Measurements from ENCODE around the gene FOXL1. TPM values are rescaled to one million over a fixed set of nuclear protein-coding genes. Genes with fewer than 3 reads are reported as not detected.

The FOXL1 gene
- total RNA-seq, 1 donor from 2014 or later: 0.98 TPM

DNA sequence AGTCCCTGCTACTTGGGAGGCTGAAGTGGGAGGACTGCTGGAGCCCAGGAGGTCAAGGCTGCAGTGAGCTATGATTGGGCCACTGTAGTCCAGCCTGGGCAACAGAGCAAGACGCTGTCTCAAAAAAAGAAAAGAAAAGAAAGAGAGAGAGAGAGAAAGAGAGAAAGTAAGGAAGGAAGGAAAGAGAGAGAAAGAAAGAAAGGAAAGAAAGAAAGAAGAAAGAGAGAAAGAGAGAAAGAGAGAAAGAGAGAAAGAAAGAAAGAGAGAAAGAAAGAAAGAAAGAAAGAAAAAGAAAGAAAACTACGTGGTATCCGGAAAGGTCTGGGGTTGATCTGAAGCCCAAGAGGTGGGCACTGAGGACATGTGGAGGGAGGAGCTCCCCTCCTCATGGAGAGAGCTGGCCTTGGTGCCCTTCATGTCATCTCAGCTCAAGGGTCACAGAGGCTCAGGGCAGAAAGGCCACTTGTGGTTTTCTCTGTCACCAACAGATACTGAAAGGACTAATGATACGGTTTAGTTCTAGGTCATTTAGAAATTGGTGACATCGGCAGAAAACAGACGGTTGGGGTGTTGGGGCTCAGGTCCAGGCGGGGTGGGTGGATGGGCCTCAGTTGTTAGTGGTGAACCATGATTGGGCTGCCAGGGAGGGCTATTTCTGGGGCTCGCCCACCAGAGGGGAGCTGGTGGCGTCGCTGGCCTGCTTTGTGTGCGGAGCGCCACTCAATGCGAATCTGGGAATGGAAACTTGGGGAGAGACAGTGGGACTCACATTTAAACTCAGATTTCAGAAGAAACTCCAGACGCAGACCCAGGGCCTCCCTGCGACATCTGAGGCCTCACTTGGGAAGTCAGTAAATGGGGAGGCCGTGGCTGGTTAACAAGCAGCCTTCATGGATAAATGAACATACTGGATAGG is 44.6 kb downstream of the FOXL1 start:
- intact Hi-C loops (cut with DNase I): no loop called here
- Histone ChIP-seq H3K4me3 (no peak overlapping the region), H3K27ac (no peak overlapping the region), H3K9me3 (no peaks in the 10 kb centered on the region), H3K4me1 (no peaks in the 10 kb centered on the region), H3K27me3 (no peaks in the 10 kb centered on the region), H3K36me3 (no peaks in the 10 kb centered on the region)
- no peak for DNase-seq (ENCODE audit: extremely low spot score in 2 of 2)
- TF ChIP-seq POLR2A (IDR thresholded peaks at IDR 0.05) (no peak), CTCF (IDR thresholded peaks at IDR 0.05) (no peak), POLR2AphosphoS5 (IDR thresholded peaks at IDR 0.05; ENCODE audit: insufficient read depth in 1 of 2, low read depth in 1 of 2) (no peak)

DNA sequence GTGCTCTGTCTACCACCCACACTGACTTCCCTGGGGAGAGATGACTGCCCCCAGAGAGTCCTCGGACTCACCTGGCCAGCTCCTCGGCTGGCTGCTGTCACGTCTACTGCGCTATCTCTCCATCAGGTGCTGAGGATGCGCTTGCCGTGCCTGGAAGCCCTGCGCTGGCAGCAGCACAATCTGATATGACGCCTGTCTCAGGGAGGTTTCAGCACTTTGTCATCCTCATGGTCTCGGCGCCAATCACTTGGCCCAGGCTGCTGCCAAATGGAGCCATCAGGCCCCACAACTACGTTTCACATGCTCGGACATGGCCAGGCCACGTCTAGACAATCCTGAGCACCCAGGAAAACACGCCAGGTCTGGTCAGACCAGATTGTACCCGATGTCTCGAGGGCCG is 46.7 kb downstream of the FOXL1 start:
- no peaks in the 10 kb centered on the region for H3K27me3 ChIP-seq
- H3K4me3 ChIP-seq: no peak overlapping the region
- intact Hi-C loops (cut with DNase I): no loop called here
- no peak overlapping the region for H3K27ac ChIP-seq
- no peaks in the 10 kb centered on the region for H3K4me1 ChIP-seq
- no peaks in the 10 kb centered on the region for H3K36me3 ChIP-seq
- no peak for DNase-seq (ENCODE audit: extremely low spot score in 2 of 2)
- TF ChIP-seq POLR2A (IDR thresholded peaks at IDR 0.05) (no peak), POLR2AphosphoS5 (IDR thresholded peaks at IDR 0.05; ENCODE audit: insufficient read depth in 1 of 2, low read depth in 1 of 2) (no peak)
- H3K9me3 ChIP-seq: no peaks in the 10 kb centered on the region

DNA sequence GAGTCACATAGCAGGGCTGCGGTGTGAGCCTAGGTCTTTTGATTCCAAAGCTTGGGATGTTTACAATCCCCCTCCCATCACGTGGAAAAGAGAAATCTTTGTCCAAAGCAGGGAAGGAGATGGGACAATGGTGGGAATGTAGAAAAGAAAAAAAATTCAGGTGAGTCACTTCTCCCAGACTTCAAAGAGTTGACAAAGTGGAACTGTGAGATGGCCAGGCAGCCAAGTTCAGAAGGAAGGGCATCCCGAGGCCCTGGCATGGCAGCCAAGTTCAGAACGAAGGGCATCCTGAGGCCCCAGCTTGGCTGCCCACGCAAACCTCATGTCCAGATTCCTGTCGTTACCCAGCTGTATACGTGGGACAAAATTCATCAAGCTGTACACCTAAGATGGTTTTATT is 47.5 kb downstream of the FOXL1 start:
- H3K9me3 ChIP-seq: no peaks in the 10 kb centered on the region
- H3K36me3 ChIP-seq: no peaks in the 10 kb centered on the region
- DNase-seq (ENCODE audit: extremely low spot score in 2 of 2): no peak
- intact Hi-C loops (cut with DNase I): no loop called here
- no peaks in the 10 kb centered on the region for H3K27me3 ChIP-seq
- no peak overlapping the region for H3K4me3 ChIP-seq
- H3K4me1 ChIP-seq: no peaks in the 10 kb centered on the region
- TF ChIP-seq POLR2AphosphoS5 (IDR thresholded peaks at IDR 0.05; ENCODE audit: insufficient read depth in 1 of 2, low read depth in 1 of 2): no peak
- TF ChIP-seq POLR2A (IDR thresholded peaks at IDR 0.05): no peak
- TF ChIP-seq CTCF (IDR thresholded peaks at IDR 0.05): no peak
- no peak overlapping the region for H3K27ac ChIP-seq

- H3K27ac ChIP-seq: no peak overlapping the region
- no peak for DNase-seq (ENCODE audit: extremely low spot score in 2 of 2)
- no peak overlapping the region for H3K4me3 ChIP-seq
- TF ChIP-seq CTCF (IDR thresholded peaks at IDR 0.05) (no peak), POLR2AphosphoS5 (IDR thresholded peaks at IDR 0.05; ENCODE audit: insufficient read depth in 1 of 2, low read depth in 1 of 2) (no peak), POLR2A (IDR thresholded peaks at IDR 0.05) (no peak)
- H3K4me1 ChIP-seq: no peaks in the 10 kb centered on the region
- no peaks in the 10 kb centered on the region for H3K27me3 ChIP-seq
- intact Hi-C loops (cut with DNase I): no loop called here
- H3K36me3 ChIP-seq: no peaks in the 10 kb centered on the region
- H3K9me3 ChIP-seq: no peaks in the 10 kb centered on the region
These were observed 47.9 kb downstream of the FOXL1 start for GRCh38 chr16:86626284-86626683.

DNA sequence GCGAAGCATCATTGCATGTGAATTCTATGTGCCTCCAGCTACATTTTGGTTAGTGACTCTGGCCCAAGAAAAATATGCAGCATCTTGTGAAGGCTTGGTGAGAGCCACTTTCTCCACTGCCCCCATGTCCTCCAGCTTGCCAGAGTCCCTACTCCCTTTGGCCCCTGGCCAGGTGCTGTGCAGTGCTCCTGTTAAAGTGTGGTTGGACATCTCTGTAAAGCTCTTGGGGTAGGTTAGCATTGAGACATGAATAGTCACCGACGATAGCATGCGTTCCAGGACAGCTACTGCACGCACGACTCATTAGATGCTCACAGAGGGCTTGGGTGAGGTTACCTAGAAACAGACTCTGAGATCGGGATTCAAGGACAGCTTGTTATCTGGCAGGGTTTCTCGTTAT is 48.6 kb downstream of the FOXL1 start:
- H3K27me3 ChIP-seq: no peaks in the 10 kb centered on the region
- H3K27ac ChIP-seq: no peak overlapping the region
- no peaks in the 10 kb centered on the region for H3K9me3 ChIP-seq
- H3K36me3 ChIP-seq: no peaks in the 10 kb centered on the region
- H3K4me3 ChIP-seq: no peak overlapping the region
- DNase-seq (ENCODE audit: extremely low spot score in 2 of 2): no peak
- intact Hi-C loops (cut with DNase I): no loop called here
- H3K4me1 ChIP-seq: no peaks in the 10 kb centered on the region
- TF ChIP-seq CTCF (IDR thresholded peaks at IDR 0.05) (no peak), POLR2AphosphoS5 (IDR thresholded peaks at IDR 0.05; ENCODE audit: insufficient read depth in 1 of 2, low read depth in 1 of 2) (no peak), POLR2A (IDR thresholded peaks at IDR 0.05) (no peak)
